IMR-90 (cell line): ENCODE measurements around the gene PCNX2. TPM values are rescaled to one million over a fixed set of nuclear protein-coding genes. Genes with fewer than 3 reads are reported as not detected.
A peak's percentile ranks its signal among the peaks of the same experiment; 100 is the strongest.

Source experiments
- ATAC-seq: fragments of 200-7000 bp; cut with Tn5 transposase; 2 replicates; pipeline ENCODE4 v1.9.1; 2020; ENCODE audit warnings: low read depth, mild to moderate bottlenecking, moderate library complexity
- BruUV-seq: library from RNA; stranded (reverse); fragments of 400-500 nt; replicated peaks from 2 replicates; lab custom pipeline; 2021; lab: Mats Ljungman, UMichigan
- CTCF ChIA-PET: fragments of 300-600 bp; formaldehyde crosslinking; extraction: SDS; loops from one replicate; lab custom pipeline; 2021; ENCODE audit warnings: antibody characterized with exemption; lab: Yijun Ruan, JAX
- POLR2A ChIA-PET: fragments of 300-600 bp; sonication (Branson Sonifier 250); formaldehyde crosslinking; loops from one replicate; lab custom pipeline; 2022; ENCODE audit warnings: antibody characterized with exemption; ENCODE audit not compliant: unreplicated experiment; lab: Charles Lee
- DNase-seq: peaks from one replicate; pipeline ENCODE4 v3.0.0; 2013
- H2AFZ ChIP-seq: replicated peaks from 2 replicates; pipeline ENCODE3; 2013; ENCODE audit warnings: low read length, mild to moderate bottlenecking; ENCODE audit not compliant: poor library complexity
- H2AK5ac ChIP-seq: 2 replicates; pipeline ENCODE4 v1.6.1; 2013; ENCODE audit warnings: low read depth, low read length, inconsistent platforms
- H2AK9ac ChIP-seq: replicated peaks from 2 replicates; pipeline ENCODE3; 2013; ENCODE audit warnings: mild to moderate bottlenecking, low read depth, low read length, moderate library complexity; ENCODE audit not compliant: poor library complexity
- H2BK120ac ChIP-seq: 2 replicates; pipeline ENCODE4 v1.6.1; 2013; ENCODE audit warnings: low read depth, low read length, inconsistent platforms
- H2BK15ac ChIP-seq: 3 replicates; pipeline ENCODE4 v1.6.1; 2013; ENCODE audit warnings: low read depth, low read length, inconsistent platforms
- H2BK20ac ChIP-seq: 2 replicates; pipeline ENCODE4 v1.6.1; 2013; ENCODE audit warnings: low read depth, mild to moderate bottlenecking, inconsistent platforms, low read length, moderate library complexity
- H2BK5ac ChIP-seq: 2 replicates; pipeline ENCODE4 v1.6.1; 2013; ENCODE audit warnings: mild to moderate bottlenecking, low read depth, low read length, inconsistent platforms; ENCODE audit not compliant: poor library complexity, severe bottlenecking
- H3K14ac ChIP-seq: replicated peaks from 2 replicates; pipeline ENCODE4 v1.6.1; 2013; ENCODE audit warnings: low read depth, low read length, inconsistent platforms
- H3K18ac ChIP-seq: 2 replicates; pipeline ENCODE4 v1.6.1; 2013; ENCODE audit warnings: low read depth, low read length, control low read depth
- H3K23ac ChIP-seq: 2 replicates; pipeline ENCODE4 v1.6.1; 2013; ENCODE audit warnings: low read depth, low read length, inconsistent platforms
- H3K27ac ChIP-seq: 2 replicates; pipeline ENCODE4 v1.5.1; 2013; ENCODE audit warnings: mild to moderate bottlenecking, control low read depth, low read length; ENCODE audit not compliant: insufficient read depth
- H3K27me3 ChIP-seq: 2 replicates; pipeline ENCODE4 v1.6.1; 2013; ENCODE audit warnings: low read length; ENCODE audit not compliant: control insufficient read depth, insufficient read depth
- H3K36me3 ChIP-seq: 2 replicates; pipeline ENCODE4 v1.6.1; 2013; ENCODE audit warnings: low read length, mixed read lengths; ENCODE audit not compliant: control insufficient read depth, insufficient read depth
- H3K4ac ChIP-seq: 2 replicates; pipeline ENCODE4 v1.6.1; 2013; ENCODE audit warnings: low read depth, low read length, inconsistent platforms
- H3K4me1 ChIP-seq: 2 replicates; pipeline ENCODE4 v1.6.1; 2013; ENCODE audit warnings: low read length, mixed read lengths; ENCODE audit not compliant: control insufficient read depth, insufficient read depth
- H3K4me2 ChIP-seq: 2 replicates; pipeline ENCODE4 v1.6.1; 2013; ENCODE audit warnings: low read depth, mild to moderate bottlenecking, control low read depth, low read length, moderate library complexity
- H3K4me3 ChIP-seq: 2 replicates; pipeline ENCODE4 v1.5.1; 2013; ENCODE audit warnings: low read depth, mild to moderate bottlenecking, control low read depth, low read length, moderate library complexity; ENCODE audit not compliant: insufficient read depth
- H3K56ac ChIP-seq: 2 replicates; pipeline ENCODE4 v1.6.1; 2013; ENCODE audit warnings: low read length, inconsistent platforms; ENCODE audit not compliant: insufficient read depth; ENCODE audit errors: extremely low read depth
- H3K79me1 ChIP-seq, 2 experiments: 2 replicates each; pipeline ENCODE4 v1.6.1; 2013; ENCODE audit warnings: low read length in 2 of 2, inconsistent platforms in 1 of 2, low read depth in 1 of 2
- H3K9ac ChIP-seq: 2 replicates; pipeline ENCODE4 v1.6.1; 2013; ENCODE audit warnings: low read depth, low read length, control low read depth
- H3K9me1 ChIP-seq: 2 replicates; pipeline ENCODE4 v1.6.1; 2013; ENCODE audit warnings: low read length, inconsistent platforms; ENCODE audit not compliant: insufficient read depth
- H3K9me3 ChIP-seq: 2 replicates; pipeline ENCODE4 v1.6.1; 2013; ENCODE audit warnings: low read length; ENCODE audit not compliant: control insufficient read depth, insufficient read depth
- H4K20me1 ChIP-seq: 2 replicates; pipeline ENCODE4 v1.6.1; 2013; ENCODE audit warnings: low read length, inconsistent platforms; ENCODE audit not compliant: insufficient read depth
- H4K5ac ChIP-seq: 2 replicates; pipeline ENCODE4 v1.6.1; 2013; ENCODE audit warnings: mild to moderate bottlenecking, low read depth, low read length, control low read depth
- H4K8ac ChIP-seq, 2 experiments: 2 replicates each; pipeline ENCODE4 v1.6.1; 2013; ENCODE audit warnings: low read depth in 2 of 2, low read length in 2 of 2, control low read depth in 1 of 2, inconsistent platforms in 1 of 2
- H4K91ac ChIP-seq: 2 replicates; pipeline ENCODE4 v1.6.1; 2013; ENCODE audit warnings: low read depth, low read length, inconsistent platforms; ENCODE audit not compliant: insufficient read depth
- FOS ChIP-seq: fragments of 150-350 bp; IDR thresholded peaks from 2 replicates; pipeline ENCODE4 v1.6.1; 2016; ENCODE audit warnings: low read depth, low read length
- RAD21 ChIP-seq: IDR thresholded peaks from 2 replicates; pipeline ENCODE4 v1.6.1; 2012; ENCODE audit warnings: low read length, improper control_type of control experiment
- WGBS, 2 experiments: methylation state at CpG; one replicate each; pipeline versions ENCODE4 v1.1.5 to v1.1.7; 2013; ENCODE audit warnings: missing lambda C conversion rate in 2 of 2; ENCODE audit not compliant: insufficient read length in 1 of 2; ENCODE audit errors: extremely low coverage in 2 of 2; 5-methylcytosine and 5-hydroxymethylcytosine counted together
- dilution Hi-C: fragments of 300-500 bp; cut with HindIII; formaldehyde crosslinking; loops from one replicate; pipeline ENCODE4 v1.14.3; 2018; ENCODE audit warnings: low sequenced_read_pairs; ENCODE audit not compliant: unreplicated experiment
- in situ Hi-C: fragments of 300-500 bp; cut with MboI; formaldehyde crosslinking; loops from 3 replicates; pipeline ENCODE4 v1.14.3; 2019; ENCODE audit warnings: low sequenced_read_pairs, inconsistent platforms, mixed read lengths
- intact Hi-C: fragments of 100-400 bp; cut with micrococcal nuclease; formaldehyde crosslinking; loops from 2 replicates; pipeline ENCODE4 v1.10.0; 2022
- polyA plus RNA-seq, 3 experiments: library from polyadenylated mRNA; depleted of rRNA; stranded (reverse); fragments of >200 nt; gene quantifications; 2 replicates each; pipeline ENCODE4 v1.2.3, GENCODE V29; 2012; ENCODE audit warnings: low replicate concordance in 1 of 3
- total RNA-seq: library from RNA; depleted of rRNA; stranded (reverse); fragments of >200 nt; gene quantifications from 2 replicates; pipeline ENCODE4 v1.2.3, GENCODE V29; 2012
- TF ChIP-seq, protein P1 (sequence below): conservative IDR thresholded peaks from 2 replicates; pipeline ENCODE4 v1.5.1; 2012; ENCODE audit warnings: mild to moderate bottlenecking, low read depth, low read length, improper control_type of control experiment

PCNX2 gene
- total and polyA plus RNA-seq, 2 of the 4 experiments (the other 2 are of a cell fraction), result 15.9 to 22.6 TPM

DNA sequence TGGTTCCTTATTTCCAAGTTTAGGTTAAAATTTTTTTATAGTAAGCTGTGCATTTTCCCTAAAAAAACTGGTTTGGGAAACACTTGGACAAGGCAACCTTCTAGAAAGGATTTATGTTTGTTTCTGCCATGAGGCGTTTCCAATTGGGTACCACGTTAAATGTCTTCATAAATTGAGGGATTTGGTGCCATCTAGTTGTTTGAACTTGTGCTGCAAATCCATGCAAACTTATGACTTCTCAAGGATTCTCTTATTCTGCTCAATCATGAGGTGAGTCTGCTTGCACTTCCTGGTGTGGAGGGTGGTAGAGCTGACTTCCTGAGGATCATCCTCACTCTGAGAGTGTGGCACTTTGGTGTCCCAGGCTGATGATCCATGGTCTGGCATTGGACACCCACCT lies 123.3 kb downstream of the PCNX2 start:
- H2AK5ac ChIP-seq, result no peak overlapping the region
- H2BK120ac ChIP-seq, result no peak overlapping the region
- H3K27ac ChIP-seq, result no peak overlapping the region
- POLR2A ChIA-PET, result no interaction called here
- H3K23ac ChIP-seq, result no peak overlapping the region
- no peak overlapping the region for H3K4me3 ChIP-seq
- H3K14ac ChIP-seq, result no peak overlapping the region
- CTCF ChIA-PET, result interaction anchor here (0.5 to 0.6 kb wide), 2 partner anchors 105 to 1147 kb away, joined by 3 read pairs; no protein-coding TSS in a partner anchor
- no peak overlapping the region for H3K56ac ChIP-seq
- no peaks in the 10 kb centered on the region for H3K4me1 ChIP-seq
- H2BK5ac ChIP-seq, result no peak overlapping the region
- no peak overlapping the region for H3K4ac ChIP-seq
- H3K9ac ChIP-seq, result no peak overlapping the region
- H3K18ac ChIP-seq, result no peak overlapping the region
- no peak overlapping the region for H2AK9ac ChIP-seq
- H4K8ac ChIP-seq, result no peak overlapping the region
- no peaks in the 10 kb centered on the region for H3K79me1 ChIP-seq
- no peaks in the 10 kb centered on the region for H4K20me1 ChIP-seq
- TF ChIP-seq RAD21, result peak; percentile 28; the same call in 1 of the 2 replicates
- TF ChIP-seq FOS, result no peak
- TF ChIP-seq, protein P1, sequence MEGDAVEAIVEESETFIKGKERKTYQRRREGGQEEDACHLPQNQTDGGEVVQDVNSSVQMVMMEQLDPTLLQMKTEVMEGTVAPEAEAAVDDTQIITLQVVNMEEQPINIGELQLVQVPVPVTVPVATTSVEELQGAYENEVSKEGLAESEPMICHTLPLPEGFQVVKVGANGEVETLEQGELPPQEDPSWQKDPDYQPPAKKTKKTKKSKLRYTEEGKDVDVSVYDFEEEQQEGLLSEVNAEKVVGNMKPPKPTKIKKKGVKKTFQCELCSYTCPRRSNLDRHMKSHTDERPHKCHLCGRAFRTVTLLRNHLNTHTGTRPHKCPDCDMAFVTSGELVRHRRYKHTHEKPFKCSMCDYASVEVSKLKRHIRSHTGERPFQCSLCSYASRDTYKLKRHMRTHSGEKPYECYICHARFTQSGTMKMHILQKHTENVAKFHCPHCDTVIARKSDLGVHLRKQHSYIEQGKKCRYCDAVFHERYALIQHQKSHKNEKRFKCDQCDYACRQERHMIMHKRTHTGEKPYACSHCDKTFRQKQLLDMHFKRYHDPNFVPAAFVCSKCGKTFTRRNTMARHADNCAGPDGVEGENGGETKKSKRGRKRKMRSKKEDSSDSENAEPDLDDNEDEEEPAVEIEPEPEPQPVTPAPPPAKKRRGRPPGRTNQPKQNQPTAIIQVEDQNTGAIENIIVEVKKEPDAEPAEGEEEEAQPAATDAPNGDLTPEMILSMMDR, result 0 out of 2 replicates have a peak, but pooled peaks have one; percentile 20
- H3K36me3 ChIP-seq, result peaks cover 14% of the 10 kb centered on the region
- no peak overlapping the region for H2BK20ac ChIP-seq
- no peak overlapping the region for H4K5ac ChIP-seq
- intact Hi-C loops, result no loop called here
- in situ Hi-C loops, result no loop called here
- no peak overlapping the region for H2AFZ ChIP-seq
- 100% methylated on average over 1 of the region's 2 CpGs; no CpG with 5 or more reads in 1 of the 2 experiments for WGBS, 2 experiments
- no peaks in the 10 kb centered on the region for H3K9me1 ChIP-seq
- no peak overlapping the region for H3K4me2 ChIP-seq
- no peak overlapping the region for H4K91ac ChIP-seq
- DNase-seq, result peak; percentile 15
- no peak overlapping the region for H2BK15ac ChIP-seq
- no peaks in the 10 kb centered on the region for H3K27me3 ChIP-seq
- no TSS peak for BruUV-seq
- ATAC-seq, result no peak
- dilution Hi-C loops, result no loop called here
- peaks cover 7% of the 10 kb centered on the region; the same call in 1 of the 2 replicates for H3K9me3 ChIP-seq
